ENCODE measurements around the gene NKX2-4. TPM values are rescaled to one million over a fixed set of nuclear protein-coding genes. Genes with fewer than 3 reads are reported as not detected.

NKX2-4 gene
- total and polyA plus RNA-seq, 2 of the 13 experiments (the other 11 are each of a cell fraction or from before 2014, with no cell fraction given), result not detected

DNA sequence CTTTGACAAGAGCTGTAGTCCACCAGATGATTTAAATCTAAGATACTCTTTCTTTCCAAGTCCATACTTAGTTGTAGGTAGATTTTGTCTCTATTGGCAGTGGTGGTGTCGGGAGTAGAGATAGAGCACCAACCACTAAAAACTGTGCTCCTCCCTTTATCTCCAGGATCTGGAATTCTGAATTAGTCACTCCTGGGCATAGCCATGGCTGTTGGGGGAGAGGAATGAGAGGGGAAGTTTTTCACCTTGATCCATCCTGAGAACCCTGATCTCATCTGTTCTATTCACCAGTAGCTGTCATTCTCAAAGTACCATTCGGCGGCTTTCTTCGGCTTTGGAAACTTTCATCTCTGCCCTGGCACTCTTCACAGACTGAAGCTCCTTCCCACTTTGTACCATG lies 35.6 kb upstream of the NKX2-4 start:
- ATAC-seq (no peak), DNase-seq (ENCODE audit: low spot score) (no peak), FAIRE-seq (no peak)
- TF ChIP-seq, protein P1, sequence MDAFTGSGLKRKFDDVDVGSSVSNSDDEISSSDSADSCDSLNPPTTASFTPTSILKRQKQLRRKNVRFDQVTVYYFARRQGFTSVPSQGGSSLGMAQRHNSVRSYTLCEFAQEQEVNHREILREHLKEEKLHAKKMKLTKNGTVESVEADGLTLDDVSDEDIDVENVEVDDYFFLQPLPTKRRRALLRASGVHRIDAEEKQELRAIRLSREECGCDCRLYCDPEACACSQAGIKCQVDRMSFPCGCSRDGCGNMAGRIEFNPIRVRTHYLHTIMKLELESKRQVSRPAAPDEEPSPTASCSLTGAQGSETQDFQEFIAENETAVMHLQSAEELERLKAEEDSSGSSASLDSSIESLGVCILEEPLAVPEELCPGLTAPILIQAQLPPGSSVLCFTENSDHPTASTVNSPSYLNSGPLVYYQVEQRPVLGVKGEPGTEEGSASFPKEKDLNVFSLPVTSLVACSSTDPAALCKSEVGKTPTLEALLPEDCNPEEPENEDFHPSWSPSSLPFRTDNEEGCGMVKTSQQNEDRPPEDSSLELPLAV (CRISPR knock-in tag; conservative IDR thresholded peaks at IDR 0.05; ENCODE audit: low read depth), result no peak
- TF ChIP-seq, protein P2, sequence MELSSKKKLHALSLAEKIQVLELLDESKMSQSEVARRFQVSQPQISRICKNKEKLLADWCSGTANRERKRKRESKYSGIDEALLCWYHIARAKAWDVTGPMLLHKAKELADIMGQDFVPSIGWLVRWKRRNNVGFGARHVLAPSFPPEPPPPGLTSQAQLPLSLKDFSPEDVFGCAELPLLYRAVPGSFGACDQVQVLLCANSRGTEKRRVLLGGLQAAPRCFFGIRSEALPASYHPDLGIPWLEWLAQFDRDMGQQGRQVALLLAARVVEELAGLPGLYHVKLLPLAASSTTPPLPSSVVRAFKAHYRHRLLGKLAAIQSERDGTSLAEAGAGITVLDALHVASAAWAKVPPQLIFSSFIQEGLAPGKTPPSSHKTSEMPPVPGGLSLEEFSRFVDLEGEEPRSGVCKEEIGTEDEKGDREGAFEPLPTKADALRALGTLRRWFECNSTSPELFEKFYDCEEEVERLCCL (CRISPR knock-in tag; IDR thresholded peaks at IDR 0.05; ENCODE audit: borderline replicate concordance), result no peak
- TF ChIP-seq SOX5 (CRISPR knock-in tag; IDR thresholded peaks at IDR 0.05; ENCODE audit: borderline replicate concordance) (no peak), ZNF274 (CRISPR knock-in tag; IDR thresholded peaks at IDR 0.05) (no peak), ZNF292 (CRISPR knock-in tag; IDR thresholded peaks at IDR 0.05; ENCODE audit: borderline replicate concordance, low read depth) (no peak), ZNF225 (CRISPR knock-in tag; IDR thresholded peaks at IDR 0.05) (no peak), CBX1 (IDR thresholded peaks at IDR 0.05; ENCODE audit: low read depth) (no peak)
- TF ChIP-seq, protein P3, sequence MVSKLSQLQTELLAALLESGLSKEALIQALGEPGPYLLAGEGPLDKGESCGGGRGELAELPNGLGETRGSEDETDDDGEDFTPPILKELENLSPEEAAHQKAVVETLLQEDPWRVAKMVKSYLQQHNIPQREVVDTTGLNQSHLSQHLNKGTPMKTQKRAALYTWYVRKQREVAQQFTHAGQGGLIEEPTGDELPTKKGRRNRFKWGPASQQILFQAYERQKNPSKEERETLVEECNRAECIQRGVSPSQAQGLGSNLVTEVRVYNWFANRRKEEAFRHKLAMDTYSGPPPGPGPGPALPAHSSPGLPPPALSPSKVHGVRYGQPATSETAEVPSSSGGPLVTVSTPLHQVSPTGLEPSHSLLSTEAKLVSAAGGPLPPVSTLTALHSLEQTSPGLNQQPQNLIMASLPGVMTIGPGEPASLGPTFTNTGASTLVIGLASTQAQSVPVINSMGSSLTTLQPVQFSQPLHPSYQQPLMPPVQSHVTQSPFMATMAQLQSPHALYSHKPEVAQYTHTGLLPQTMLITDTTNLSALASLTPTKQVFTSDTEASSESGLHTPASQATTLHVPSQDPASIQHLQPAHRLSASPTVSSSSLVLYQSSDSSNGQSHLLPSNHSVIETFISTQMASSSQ (IDR thresholded peaks at IDR 0.05; ENCODE audit: low read depth), result no peak
- TF ChIP-seq, protein P3 (CRISPR knock-in tag; IDR thresholded peaks at IDR 0.05; ENCODE audit: borderline replicate concordance), result no peak
- TF ChIP-seq, protein P4, sequence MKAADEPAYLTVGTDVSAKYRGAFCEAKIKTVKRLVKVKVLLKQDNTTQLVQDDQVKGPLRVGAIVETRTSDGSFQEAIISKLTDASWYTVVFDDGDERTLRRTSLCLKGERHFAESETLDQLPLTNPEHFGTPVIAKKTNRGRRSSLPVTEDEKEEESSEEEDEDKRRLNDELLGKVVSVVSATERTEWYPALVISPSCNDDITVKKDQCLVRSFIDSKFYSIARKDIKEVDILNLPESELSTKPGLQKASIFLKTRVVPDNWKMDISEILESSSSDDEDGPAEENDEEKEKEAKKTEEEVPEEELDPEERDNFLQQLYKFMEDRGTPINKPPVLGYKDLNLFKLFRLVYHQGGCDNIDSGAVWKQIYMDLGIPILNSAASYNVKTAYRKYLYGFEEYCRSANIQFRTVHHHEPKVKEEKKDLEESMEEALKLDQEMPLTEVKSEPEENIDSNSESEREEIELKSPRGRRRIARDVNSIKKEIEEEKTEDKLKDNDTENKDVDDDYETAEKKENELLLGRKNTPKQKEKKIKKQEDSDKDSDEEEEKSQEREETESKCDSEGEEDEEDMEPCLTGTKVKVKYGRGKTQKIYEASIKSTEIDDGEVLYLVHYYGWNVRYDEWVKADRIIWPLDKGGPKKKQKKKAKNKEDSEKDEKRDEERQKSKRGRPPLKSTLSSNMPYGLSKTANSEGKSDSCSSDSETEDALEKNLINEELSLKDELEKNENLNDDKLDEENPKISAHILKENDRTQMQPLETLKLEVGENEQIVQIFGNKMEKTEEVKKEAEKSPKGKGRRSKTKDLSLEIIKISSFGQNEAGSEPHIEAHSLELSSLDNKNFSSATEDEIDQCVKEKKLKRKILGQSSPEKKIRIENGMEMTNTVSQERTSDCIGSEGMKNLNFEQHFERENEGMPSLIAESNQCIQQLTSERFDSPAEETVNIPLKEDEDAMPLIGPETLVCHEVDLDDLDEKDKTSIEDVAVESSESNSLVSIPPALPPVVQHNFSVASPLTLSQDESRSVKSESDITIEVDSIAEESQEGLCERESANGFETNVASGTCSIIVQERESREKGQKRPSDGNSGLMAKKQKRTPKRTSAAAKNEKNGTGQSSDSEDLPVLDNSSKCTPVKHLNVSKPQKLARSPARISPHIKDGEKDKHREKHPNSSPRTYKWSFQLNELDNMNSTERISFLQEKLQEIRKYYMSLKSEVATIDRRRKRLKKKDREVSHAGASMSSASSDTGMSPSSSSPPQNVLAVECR (CRISPR knock-in tag; IDR thresholded peaks at IDR 0.05; ENCODE audit: borderline replicate concordance), result no peak
- TF ChIP-seq, protein P5, sequence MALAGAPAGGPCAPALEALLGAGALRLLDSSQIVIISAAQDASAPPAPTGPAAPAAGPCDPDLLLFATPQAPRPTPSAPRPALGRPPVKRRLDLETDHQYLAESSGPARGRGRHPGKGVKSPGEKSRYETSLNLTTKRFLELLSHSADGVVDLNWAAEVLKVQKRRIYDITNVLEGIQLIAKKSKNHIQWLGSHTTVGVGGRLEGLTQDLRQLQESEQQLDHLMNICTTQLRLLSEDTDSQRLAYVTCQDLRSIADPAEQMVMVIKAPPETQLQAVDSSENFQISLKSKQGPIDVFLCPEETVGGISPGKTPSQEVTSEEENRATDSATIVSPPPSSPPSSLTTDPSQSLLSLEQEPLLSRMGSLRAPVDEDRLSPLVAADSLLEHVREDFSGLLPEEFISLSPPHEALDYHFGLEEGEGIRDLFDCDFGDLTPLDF (CRISPR knock-in tag; IDR thresholded peaks at IDR 0.05), result no peak
- TF ChIP-seq, protein P6, sequence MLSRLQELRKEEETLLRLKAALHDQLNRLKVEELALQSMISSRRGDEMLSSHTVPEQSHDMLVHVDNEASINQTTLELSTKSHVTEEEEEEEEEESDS (CRISPR knock-in tag; IDR thresholded peaks at IDR 0.05; ENCODE audit: borderline replicate concordance), result no peak
- intact Hi-C loops (cut with micrococcal nuclease; ENCODE audit: unreplicated experiment) (no loop called here), in situ Hi-C loops (cut with HindIII; ENCODE audit: extremely low pct_ligation_motif_present, low pct_unique_long_range_greater_than_20kb) (no loop called here)
- no peaks in the 10 kb centered on the region for H3K9me3 ChIP-seq (ENCODE audit: low read length)
- H3K4me2 ChIP-seq (ENCODE audit: low read depth, low read length), result no peak overlapping the region
- no peaks in the 10 kb centered on the region for H3K4me1 ChIP-seq (ENCODE audit: insufficient read depth, low read length)
- no peak overlapping the region for H3K4me3 ChIP-seq (replicated peaks in 1 of 3; ENCODE audit: insufficient read depth in 1 of 3, low read depth in 2 of 3, low read length in 3 of 3)
- ChIA-PET POLR2A (no interaction called here), CTCF (ENCODE audit: low intra/inter-chr PET ratio, low total read pairs) (no interaction called here)
- WGBS (ENCODE audit: low lambda C conversion rate), result 64% methylated on average over 4 of the region's 4 CpGs
- no peaks in the 10 kb centered on the region for H3K79me2 ChIP-seq (ENCODE audit: insufficient read depth, low read length)
- no peak overlapping the region for H3K9ac ChIP-seq (ENCODE audit: insufficient read depth, low read depth, low read length)
- no peaks in the 10 kb centered on the region for H3K36me3 ChIP-seq (replicated peaks in 1 of 2; ENCODE audit: control insufficient read depth in 1 of 2, insufficient read depth in 2 of 2, low read length in 2 of 2)
- no peaks in the 10 kb centered on the region for H4K20me1 ChIP-seq (ENCODE audit: insufficient read depth, low read length)
- peaks cover 2 to 30% of the 10 kb centered on the region in 2 experiments; a peak in 4 of 5 replicates for H3K27me3 ChIP-seq (ENCODE audit: control insufficient read depth in 1 of 2, insufficient read depth in 2 of 2, low read length in 2 of 2)
- BruUV-seq (replicated peaks), result no TSS peak
- no peak overlapping the region for H2AFZ ChIP-seq (ENCODE audit: low read length)
- H3K27ac ChIP-seq (ENCODE audit: extremely low read length, insufficient read depth, low read length), result no peak overlapping the region

Measured in HepG2 (cell line).